ENCODE results near the gene COQ10A. TPM values are rescaled to one million over a fixed set of nuclear protein-coding genes. Genes with fewer than 3 reads are reported as not detected.

Gene COQ10A
- total and polyA plus RNA-seq, 2 of the 8 experiments (the other 6 are each of a cell fraction or from before 2014, with no cell fraction given), result 21.8 to 42.9 TPM

DNA sequence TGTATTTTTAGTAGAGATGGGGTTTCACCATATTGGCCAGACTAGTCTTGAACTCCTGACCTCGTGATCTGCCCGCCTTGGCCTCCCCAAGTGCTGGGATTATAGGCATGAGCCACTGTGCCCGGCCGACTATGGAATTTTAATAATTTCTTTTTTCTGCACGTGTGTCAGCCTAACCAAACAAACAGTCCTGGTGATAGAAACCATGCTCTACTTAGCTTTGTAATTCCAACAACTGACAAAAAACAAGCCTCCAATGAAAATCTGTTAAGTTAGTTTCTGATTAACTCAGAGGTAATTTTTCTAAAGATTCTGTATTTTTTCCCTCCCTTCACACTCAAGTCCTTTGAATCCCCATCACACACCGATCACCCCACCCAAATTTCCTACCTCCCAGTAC, 15.3 kb downstream of the COQ10A start:
- no peak overlapping the region for H2AK5ac ChIP-seq (ENCODE audit: low read depth, low read length)
- no peak overlapping the region for H3K4me2 ChIP-seq (ENCODE audit: insufficient read depth in 1 of 2, low read depth in 2 of 2, low read length in 2 of 2)
- no peak for FAIRE-seq
- no peaks in the 10 kb centered on the region for H3K27me3 ChIP-seq (replicated peaks in 1 of 4; ENCODE audit: control insufficient read depth in 3 of 4, extremely low read depth in 1 of 4, insufficient read depth in 3 of 4, low read length in 3 of 4)
- TF ChIP-seq KDM4A (IDR thresholded peaks at IDR 0.05; ENCODE audit: low read depth, low read length, severe bottlenecking) (no peak), TAF7 (optimal IDR thresholded peaks at IDR 0.05; ENCODE audit: borderline replicate concordance, low read depth, low read length) (no peak), GABPA (IDR thresholded peaks at IDR 0.05; ENCODE audit: borderline replicate concordance, insufficient read depth, low read length) (no peak), ZNF274 (IDR thresholded peaks at IDR 0.05; ENCODE audit: borderline replicate concordance, extremely low read depth, low read length) (no peak), RFX5 (IDR thresholded peaks at IDR 0.05; ENCODE audit: borderline replicate concordance, low read depth, low read length) (no peak), EGR1 (IDR thresholded peaks at IDR 0.05; ENCODE audit: borderline replicate concordance, low read depth, low read length) (no peak), RXRA (IDR thresholded peaks at IDR 0.05; ENCODE audit: insufficient read depth, low read depth, low read length) (no peak), NRF1 (IDR thresholded peaks at IDR 0.05; ENCODE audit: low read depth, low read length) (no peak), TAF1 (IDR thresholded peaks at IDR 0.05; ENCODE audit: low read depth, low read length) (no peak), CBX5 (IDR thresholded peaks at IDR 0.05; ENCODE audit: low read depth, low read length) (no peak), CHD1 (IDR thresholded peaks at IDR 0.05; ENCODE audit: low read depth, low read length) (no peak)
- TF ChIP-seq, protein P1, sequence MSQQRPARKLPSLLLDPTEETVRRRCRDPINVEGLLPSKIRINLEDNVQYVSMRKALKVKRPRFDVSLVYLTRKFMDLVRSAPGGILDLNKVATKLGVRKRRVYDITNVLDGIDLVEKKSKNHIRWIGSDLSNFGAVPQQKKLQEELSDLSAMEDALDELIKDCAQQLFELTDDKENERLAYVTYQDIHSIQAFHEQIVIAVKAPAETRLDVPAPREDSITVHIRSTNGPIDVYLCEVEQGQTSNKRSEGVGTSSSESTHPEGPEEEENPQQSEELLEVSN (IDR thresholded peaks at IDR 0.05), result no peak
- no peaks in the 10 kb centered on the region for H3K23me2 ChIP-seq (ENCODE audit: low read depth, low read length)
- H3K4ac ChIP-seq (replicated peaks; ENCODE audit: insufficient read length, low read depth, low read length), result no peak overlapping the region
- no peaks in the 10 kb centered on the region for H3K4me1 ChIP-seq (replicated peaks in 1 of 4; ENCODE audit: control insufficient read depth in 3 of 4, insufficient read depth in 4 of 4, low read length in 3 of 4)
- no peak overlapping the region for H2AFZ ChIP-seq (ENCODE audit: low read length)
- H3K9ac ChIP-seq (replicated peaks in 1 of 4; ENCODE audit: extremely low read depth in 1 of 4, low read depth in 3 of 4, low read length in 3 of 4), result no peak overlapping the region
- H3K36me3 ChIP-seq (ENCODE audit: control insufficient read depth in 2 of 4, insufficient read depth in 4 of 4, low read length in 3 of 4), result peaks cover 14 to 66% (median 51%) of the 10 kb centered on the region in 4 experiments; a peak in 7 of 8 replicates
- H4K20me1 ChIP-seq (replicated peaks in 1 of 2; ENCODE audit: control insufficient read depth in 1 of 2, insufficient read depth in 2 of 2, low read length in 2 of 2), result no peaks in the 10 kb centered on the region
- no peak overlapping the region for H2BK5ac ChIP-seq (ENCODE audit: low read depth, low read length)
- no peak overlapping the region for H2BK120ac ChIP-seq (replicated peaks; ENCODE audit: low read depth, low read length)
- no peaks in the 10 kb centered on the region for H3K79me1 ChIP-seq (ENCODE audit: low read depth, low read length)
- no peaks in the 10 kb centered on the region for H3K9me3 ChIP-seq (ENCODE audit: insufficient read depth in 2 of 2, low read depth in 1 of 2, low read length in 1 of 2)
- no peak overlapping the region for H2BK20ac ChIP-seq (ENCODE audit: low read length)
- 97% methylated on average over 6 of the region's 6 CpGs; no CpG with 5 or more reads in 1 of the 2 experiments for WGBS, 2 experiments (ENCODE audit: extremely low coverage in 1 of 2, insufficient coverage in 1 of 2, insufficient read length in 1 of 2, insufficient replicate concordance in 2 of 2, low coverage in 1 of 2, low lambda C conversion rate in 2 of 2, missing lambda C conversion rate in 1 of 2)
- no peaks in the 10 kb centered on the region for H3K79me2 ChIP-seq (ENCODE audit: control insufficient read depth in 1 of 2, insufficient read depth in 2 of 2, low read length in 2 of 2)
- no peak overlapping the region for H3K18ac ChIP-seq (ENCODE audit: extremely low read depth, low read length)
- H3K27ac ChIP-seq (ENCODE audit: low read depth, low read length), result no peak overlapping the region
- no peak overlapping the region for H4K8ac ChIP-seq (ENCODE audit: extremely low read depth, insufficient read depth, low read length)
- H3K4me3 ChIP-seq (ENCODE audit: extremely low read depth in 1 of 4, insufficient read depth in 2 of 4, low read depth in 3 of 4, low read length in 4 of 4), result no peak overlapping the region
- no peak overlapping the region for H4K91ac ChIP-seq (replicated peaks; ENCODE audit: insufficient read length, low read length)
- CTCF ChIA-PET (ENCODE audit: partially characterized antibody), result interaction anchor here (0.6 to 0.8 kb wide), 2 partner anchors 14 to 79 kb away, joined by 3 to 5 read pairs; no protein-coding TSS in a partner anchor
- H4K5ac ChIP-seq (ENCODE audit: insufficient read length, low read depth, low read length), result no peak overlapping the region
- no peak overlapping the region for H3K56ac ChIP-seq (replicated peaks; ENCODE audit: insufficient read length, low read depth, low read length)
- H2BK15ac ChIP-seq (ENCODE audit: low read length), result no peak overlapping the region
- H3K14ac ChIP-seq (ENCODE audit: insufficient read length), result no peak overlapping the region
- DNase-seq (ENCODE audit: low read depth in 1 of 2, low spot score in 2 of 2), result no peak
- POLR2A ChIA-PET (ENCODE audit: partially characterized antibody), result interaction anchor here (0.7 to 2.7 kb wide), 3 partner anchors 12 to 28 kb away, joined by 3 to 8 read pairs (median 3); no protein-coding TSS in a partner anchor
- H3K23ac ChIP-seq (ENCODE audit: insufficient read length), result no peak overlapping the region
- H2BK12ac ChIP-seq (ENCODE audit: low read depth, low read length), result no peak overlapping the region
